Body of pancreas (tissue), 4 donors: ENCODE measurements around the gene MAST4. TPM values are rescaled to one million over a fixed set of nuclear protein-coding genes. Genes with fewer than 3 reads are reported as not detected.

Experiments used
- ATAC-seq: fragments of 150-250 bp; one replicate; pipeline ENCODE4 v1.9.1; 2016
- DNase-seq, 4 donors: peaks; one replicate each; pipeline ENCODE4 v3.0.0-alpha.2; 2019
- H3K27ac ChIP-seq, 4 donors: fragments of 200-600 bp; sonication (generic); 1 replicate in 3 of 4; 2 replicates in 1 of 4; pipeline versions ENCODE4 v1.5.1 to v1.6.1; 2016 to 2019; ENCODE audit warnings: mild to moderate bottlenecking in 1 of 4, mixed read lengths in 1 of 4, moderate library complexity in 1 of 4
- H3K27me3 ChIP-seq, 2 donors: fragments of 200-600 bp; sonication (generic); one replicate each; pipeline ENCODE4 v1.6.0; 2016; ENCODE audit warnings: mild to moderate bottlenecking in 1 of 2
- H3K36me3 ChIP-seq, 2 donors: fragments of 200-600 bp; sonication (generic); replicated peaks in 1 of 2; 2 replicates each; pipeline ENCODE4 v1.5.1; 2016; ENCODE audit warnings: low read depth in 2 of 2; ENCODE audit not compliant: insufficient read depth in 1 of 2
- H3K4me1 ChIP-seq: fragments of 200-600 bp; sonication (generic); one replicate; pipeline ENCODE4 v1.6.0; 2016
- H3K4me3 ChIP-seq, 2 donors: fragments of 200-600 bp; sonication (generic); 1 replicate in 1 of 2; 2 replicates in 1 of 2; pipeline ENCODE4 v1.5.1; 2016 to 2019
- H3K9me3 ChIP-seq, 3 donors: fragments of 200-600 bp; sonication (generic); 1 replicate in 2 of 3; 2 replicates in 1 of 3; pipeline ENCODE4 v1.5.1; 2016
- CTCF ChIP-seq, 7 experiments: fragments of 450-650 bp in 4 of 7; fragments of 200-600 bp in 3 of 7; sonication (generic) in 3 of 7; IDR thresholded peaks; one replicate each; pipeline ENCODE4 v1.5.1; 2016 to 2019; ENCODE audit warnings: antibody characterized with exemption in 7 of 7
- POLR2A ChIP-seq, 3 donors: fragments of 450-650 bp; IDR thresholded peaks; one replicate each; pipeline ENCODE4 v1.6.1; 2016; ENCODE audit warnings: antibody characterized with exemption in 3 of 3, mild to moderate bottlenecking in 2 of 3
- WGBS, 2 donors: methylation state at CpG; one replicate each; pipeline ENCODE4 v1.1.5; 2017; 5-methylcytosine and 5-hydroxymethylcytosine counted together
- intact Hi-C: fragments of 100-400 bp; cut with DNase I; formaldehyde crosslinking; loops from one replicate; pipeline ENCODE4 v1.15.1; 2023
- total RNA-seq, 2 donors: library from RNA; depleted of rRNA; stranded (reverse); fragments of >200 nt; gene quantifications; one replicate each; pipeline ENCODE4 v1.1.0, GENCODE V29; 2016

MAST4 gene
- total RNA-seq, 2 donors from 2014 or later: 17.9 to 29.7 TPM

GRCh38 chr5:66807743-66808142 lies 211.6 kb downstream of the MAST4 start:
- H3K9me3 ChIP-seq: no peaks in the 10 kb centered on the region
- H3K4me3 ChIP-seq: no peak overlapping the region
- no peaks in the 10 kb centered on the region for H3K36me3 ChIP-seq
- DNase-seq: peak in 2 of 4 donors; percentile 14 to 21
- H3K27me3 ChIP-seq: no peaks in the 10 kb centered on the region
- peak; percentile 62 for ATAC-seq
- no peak overlapping the region for H3K27ac ChIP-seq
- H3K4me1 ChIP-seq: peaks cover 3% of the 10 kb centered on the region
- 68 to 69% methylated on average over 5 of the region's 5 CpGs for whole genome bisulfite sequencing, 2 donors
- intact Hi-C loops: no loop called here
- no peak for TF ChIP-seq POLR2A (IDR thresholded peaks at IDR 0.05)
- TF ChIP-seq CTCF (IDR thresholded peaks at IDR 0.05): peak in 4 of 7 experiments; percentile 30 to 47 (median 38)

- no peaks in the 10 kb centered on the region for H3K27me3 ChIP-seq
- TF ChIP-seq CTCF (IDR thresholded peaks at IDR 0.05): no peak
- no peak for TF ChIP-seq POLR2A (IDR thresholded peaks at IDR 0.05)
- DNase-seq (no peak), ATAC-seq (no peak)
- peaks cover 4% of the 10 kb centered on the region for H3K4me1 ChIP-seq
- 75 to 78% methylated on average over 6 of the region's 6 CpGs for WGBS, 2 donors
- H3K9me3 ChIP-seq: no peaks in the 10 kb centered on the region
- no peak overlapping the region for H3K27ac ChIP-seq
- H3K36me3 ChIP-seq: no peaks in the 10 kb centered on the region
- no peak overlapping the region for H3K4me3 ChIP-seq
- intact Hi-C loops: no loop called here
Observed at GRCh38 chr5:66808663-66809062, 212.5 kb downstream of the MAST4 start.

GRCh38 chr5:66810151-66810550 lies 214.0 kb downstream of the MAST4 start:
- Histone ChIP-seq H3K36me3 (no peaks in the 10 kb centered on the region), H3K27ac (no peak overlapping the region), H3K4me3 (no peak overlapping the region), H3K27me3 (no peaks in the 10 kb centered on the region), H3K9me3 (no peaks in the 10 kb centered on the region), H3K4me1 (peaks cover 4% of the 10 kb centered on the region)
- ATAC-seq (no peak), DNase-seq (no peak)
- 83 to 84% methylated on average over 6 of the region's 6 CpGs for WGBS, 2 donors
- intact Hi-C loops: loop anchor here (10.0 kb wide), 1 partner anchor 395 kb away; no protein-coding TSS in a partner anchor
- no peak for TF ChIP-seq CTCF (IDR thresholded peaks at IDR 0.05)
- TF ChIP-seq POLR2A (IDR thresholded peaks at IDR 0.05): no peak

- ATAC-seq (no peak), DNase-seq (no peak)
- Histone ChIP-seq H3K36me3 (no peaks in the 10 kb centered on the region), H3K4me1 (peaks cover 4% of the 10 kb centered on the region), H3K27ac (no peak overlapping the region), H3K27me3 (no peaks in the 10 kb centered on the region), H3K9me3 (no peaks in the 10 kb centered on the region), H3K4me3 (no peak overlapping the region)
- 63 to 80% methylated on average over 6 of the region's 6 CpGs for WGBS, 2 donors
- TF ChIP-seq CTCF (IDR thresholded peaks at IDR 0.05) (no peak), POLR2A (IDR thresholded peaks at IDR 0.05) (no peak)
- intact Hi-C loops: loop anchor here (10.0 kb wide), 1 partner anchor 394 kb away; no protein-coding TSS in a partner anchor
Observed at GRCh38 chr5:66810848-66811261, 214.7 kb downstream of the MAST4 start.

- DNase-seq (no peak), ATAC-seq (no peak)
- WGBS, 2 donors: 51 to 66% methylated on average over 8 of the region's 8 CpGs
- intact Hi-C loops: loop anchor here (10.0 kb wide), 1 partner anchor 393 kb away; no protein-coding TSS in a partner anchor
- Histone ChIP-seq H3K4me3 (no peak overlapping the region), H3K9me3 (no peaks in the 10 kb centered on the region), H3K36me3 (no peaks in the 10 kb centered on the region), H3K27me3 (no peaks in the 10 kb centered on the region), H3K27ac (peak overlapping the region in 2 of 4 donors; percentile 10 to 39), H3K4me1 (peaks cover 4% of the 10 kb centered on the region)
- TF ChIP-seq POLR2A (IDR thresholded peaks at IDR 0.05): no peak
- no peak for TF ChIP-seq CTCF (IDR thresholded peaks at IDR 0.05)
Observed at GRCh38 chr5:66812291-66812690, 216.1 kb downstream of the MAST4 start.
